HEK293 (cell line): ENCODE measurements around the gene TEX52.
A peak's percentile ranks its signal among the peaks of the same experiment; 100 is the strongest.

ENCODE experiments used
- CTCF ChIA-PET: fragments of 350-600 bp; formaldehyde crosslinking; extraction: SDS; loops from one replicate; lab custom pipeline; 2021; ENCODE audit warnings: antibody characterized with exemption; lab: Yijun Ruan, JAX
- POLR2A ChIA-PET: fragments of 300-600 bp; formaldehyde crosslinking; extraction: SDS; loops from one replicate; lab custom pipeline; 2020; ENCODE audit warnings: antibody characterized with exemption, inconsistent platforms; lab: Yijun Ruan, JAX
- H3K27ac ChIP-seq: fragments of 200-500 bp; sonication (Bioruptor generic); 2 replicates; pipeline ENCODE4 v1.5.1; 2014; ENCODE audit warnings: low read depth, low read length, control low read depth, inconsistent platforms; ENCODE audit errors: extremely low read depth
- H3K36me3 ChIP-seq, 2 experiments: fragments of 200-500 bp in 1 of 2; sonication (Bioruptor generic) in 1 of 2; 1 replicate in 1 of 2; 2 replicates in 1 of 2; pipeline ENCODE4 v1.5.1; 2014 to 2017; ENCODE audit warnings: inconsistent platforms in 2 of 2, low read length in 2 of 2; ENCODE audit not compliant: control insufficient read depth in 2 of 2, insufficient read depth in 1 of 2
- H3K4me1 ChIP-seq: fragments of 200-500 bp; sonication (Bioruptor generic); 2 replicates; pipeline ENCODE4 v1.5.1; 2014; ENCODE audit warnings: mild to moderate bottlenecking, low read length, inconsistent platforms; ENCODE audit not compliant: control insufficient read depth, insufficient read depth
- H3K4me3 ChIP-seq: 2 replicates; pipeline ENCODE4 v1.5.1; 2011; ENCODE audit warnings: low read depth, mild to moderate bottlenecking, control low read depth, low read length, moderate library complexity
- H3K9me3 ChIP-seq: fragments of 200-500 bp; sonication (Bioruptor generic); 2 replicates; pipeline ENCODE4 v1.5.1; 2014; ENCODE audit warnings: low read depth, low read length, inconsistent platforms; ENCODE audit not compliant: control insufficient read depth, insufficient read depth
- BCL11A ChIP-seq: fragments of 450-650 bp; formaldehyde crosslinking; IDR thresholded peaks from 2 replicates; pipeline ENCODE4 v1.5.1; 2016; ENCODE audit warnings: low read depth, missing biosample characterization, missing genetic modification characterization
- CTCF ChIP-seq: fragments of 450-650 bp; formaldehyde crosslinking; IDR thresholded peaks from 2 replicates; pipeline ENCODE4 v1.5.1; 2016; ENCODE audit warnings: missing biosample characterization, missing genetic modification characterization
- IKZF3 ChIP-seq: fragments of 450-650 bp; IDR thresholded peaks from 2 replicates; pipeline ENCODE4 v1.5.0; 2018; ENCODE audit warnings: missing biosample characterization, mild to moderate bottlenecking, missing genetic modification characterization, moderate library complexity
- KLF10 ChIP-seq: fragments of 450-650 bp; IDR thresholded peaks from 2 replicates; pipeline ENCODE4 v1.5.1; 2018; ENCODE audit warnings: missing biosample characterization, mild to moderate bottlenecking, missing genetic modification characterization
- KLF9 ChIP-seq: fragments of 450-650 bp; formaldehyde crosslinking; IDR thresholded peaks from 2 replicates; pipeline ENCODE4 v1.5.1; 2016; ENCODE audit warnings: missing biosample characterization, missing genetic modification characterization, low read depth
- OVOL3 ChIP-seq: fragments of 450-650 bp; formaldehyde crosslinking; IDR thresholded peaks from 2 replicates; pipeline ENCODE4 v1.5.1; 2016; ENCODE audit warnings: missing biosample characterization, missing genetic modification characterization
- SALL2 ChIP-seq: fragments of 450-650 bp; formaldehyde crosslinking; IDR thresholded peaks from 2 replicates; pipeline ENCODE4 v1.5.0; 2017; ENCODE audit warnings: missing biosample characterization, mild to moderate bottlenecking, missing genetic modification characterization, borderline replicate concordance
- ZBTB7A ChIP-seq: fragments of 450-650 bp; formaldehyde crosslinking; IDR thresholded peaks from 2 replicates; pipeline ENCODE4 v1.5.1; 2016; ENCODE audit warnings: low read depth, missing biosample characterization, missing genetic modification characterization
- ZNF184 ChIP-seq: fragments of 450-650 bp; IDR thresholded peaks from 2 replicates; pipeline ENCODE4 v1.5.1; 2018; ENCODE audit warnings: missing biosample characterization, mild to moderate bottlenecking, missing genetic modification characterization
- ZNF23 ChIP-seq: fragments of 450-650 bp; formaldehyde crosslinking; IDR thresholded peaks from 2 replicates; pipeline ENCODE4 v1.5.1; 2016; ENCODE audit warnings: missing biosample characterization, missing genetic modification characterization, borderline replicate concordance
- ZNF433 ChIP-seq: fragments of 450-650 bp; formaldehyde crosslinking; IDR thresholded peaks from 2 replicates; pipeline ENCODE4 v1.5.1; 2016; ENCODE audit warnings: missing biosample characterization, missing genetic modification characterization, low read depth
- ZNF548 ChIP-seq: fragments of 450-650 bp; formaldehyde crosslinking; IDR thresholded peaks from 2 replicates; pipeline ENCODE4 v1.5.1; 2016; ENCODE audit warnings: missing biosample characterization, missing genetic modification characterization
- ZNF600 ChIP-seq: fragments of 450-650 bp; formaldehyde crosslinking; IDR thresholded peaks from 2 replicates; pipeline ENCODE4 v1.5.1; 2016; ENCODE audit warnings: missing biosample characterization, missing genetic modification characterization
- ZNF660 ChIP-seq: fragments of 450-650 bp; IDR thresholded peaks from 2 replicates; pipeline ENCODE4 v1.5.1; 2018; ENCODE audit warnings: missing biosample characterization, mild to moderate bottlenecking, missing genetic modification characterization
- ZNF776 ChIP-seq: fragments of 450-650 bp; formaldehyde crosslinking; IDR thresholded peaks from 2 replicates; pipeline ENCODE4 v1.5.0; 2017; ENCODE audit warnings: missing biosample characterization, missing genetic modification characterization, borderline replicate concordance
- ZNF837 ChIP-seq: fragments of 450-650 bp; formaldehyde crosslinking; IDR thresholded peaks from 2 replicates; pipeline ENCODE4 v1.5.1; 2016; ENCODE audit warnings: missing biosample characterization, missing genetic modification characterization

The TEX52 gene

GRCh38 chr12:2858334-2858733 is 1.5 kb upstream of the TEX52 start:
- POLR2A ChIA-PET, result no interaction called here
- Histone ChIP-seq H3K9me3 (no peaks in the 10 kb centered on the region), H3K36me3 (peaks cover 36 to 56% of the 10 kb centered on the region in 2 experiments), H3K4me1 (no peaks in the 10 kb centered on the region), H3K4me3 (no peak overlapping the region), H3K27ac (no peak overlapping the region)
- TF ChIP-seq BCL11A (tag by site-specific recombination), result no peak
- TF ChIP-seq ZNF776 (tag by site-specific recombination), result no peak
- no peak for TF ChIP-seq KLF10 (tag by site-specific recombination)
- no peak for TF ChIP-seq KLF9
- no peak for TF ChIP-seq CTCF (tag by site-specific recombination)
- CTCF ChIA-PET, result interaction anchor here (5.3 kb wide), 1 partner anchor 13 kb away, joined by 20 read pairs; no protein-coding TSS in a partner anchor

DNA sequence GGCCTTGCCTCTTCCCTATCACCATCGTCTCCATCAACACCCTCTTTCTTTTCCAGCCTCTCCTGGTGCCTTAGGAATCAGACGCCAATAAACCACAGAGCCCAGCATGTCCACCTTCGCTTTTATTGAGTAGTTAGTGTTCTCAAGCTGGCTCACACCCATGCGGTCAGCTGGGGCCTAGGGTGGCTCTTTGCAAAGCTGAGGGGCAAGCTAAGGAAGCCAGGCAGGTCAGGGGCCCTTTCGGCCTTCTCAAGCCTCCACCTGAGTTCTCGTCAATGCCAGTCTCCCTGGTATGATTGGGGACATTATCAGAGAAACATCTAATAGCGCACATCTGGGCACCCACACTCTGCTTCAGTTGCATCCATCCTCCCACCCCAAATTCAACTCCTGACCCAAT is 737 bp upstream of the TEX52 start:
- no peak overlapping the region for H3K4me3 ChIP-seq
- POLR2A ChIA-PET, result interaction anchor here (1.1 to 1.8 kb wide), 4 partner anchors 12 to 45 kb away, joined by 4 to 5 read pairs (median 4); partner anchors contain the start of genes FOXM1, ITFG2 and RHNO1
- CTCF ChIA-PET, result interaction anchor here (5.3 kb wide), 1 partner anchor 12 kb away, joined by 20 read pairs; no protein-coding TSS in a partner anchor
- no peak for TF ChIP-seq ZNF548 (tag by site-specific recombination)
- peak; percentile 10; the same call in 1 of the 2 replicates for TF ChIP-seq IKZF3 (tag by site-specific recombination)
- no peaks in the 10 kb centered on the region for H3K4me1 ChIP-seq
- H3K27ac ChIP-seq, result no peak overlapping the region
- no peaks in the 10 kb centered on the region for H3K9me3 ChIP-seq
- H3K36me3 ChIP-seq, result peaks cover 29 to 48% of the 10 kb centered on the region in 2 experiments

DNA sequence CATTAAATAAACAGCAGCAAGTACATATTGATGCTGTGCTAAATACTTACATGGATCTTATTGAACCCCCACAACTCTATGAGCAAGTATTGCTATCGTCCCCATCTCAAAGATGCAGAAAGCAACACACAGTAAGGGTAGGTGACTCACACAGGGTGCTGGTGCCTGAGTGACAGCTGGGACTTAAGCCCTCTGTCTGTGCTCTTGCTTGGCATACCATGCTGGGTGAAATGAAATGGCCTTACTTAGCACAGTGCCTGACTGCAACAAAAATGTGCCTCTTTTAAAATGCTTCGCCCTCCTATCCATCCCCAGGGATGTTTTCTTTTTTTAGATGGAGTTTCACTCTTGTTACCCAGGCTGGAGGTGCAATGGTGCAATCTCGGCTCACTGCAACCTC is 788 bp downstream of the TEX52 start:
- CTCF ChIA-PET, result interaction anchor here (0.6 to 5.3 kb wide), 3 partner anchors 10 to 43 kb away, joined by 3 to 20 read pairs (median 3); no protein-coding TSS in a partner anchor

DNA sequence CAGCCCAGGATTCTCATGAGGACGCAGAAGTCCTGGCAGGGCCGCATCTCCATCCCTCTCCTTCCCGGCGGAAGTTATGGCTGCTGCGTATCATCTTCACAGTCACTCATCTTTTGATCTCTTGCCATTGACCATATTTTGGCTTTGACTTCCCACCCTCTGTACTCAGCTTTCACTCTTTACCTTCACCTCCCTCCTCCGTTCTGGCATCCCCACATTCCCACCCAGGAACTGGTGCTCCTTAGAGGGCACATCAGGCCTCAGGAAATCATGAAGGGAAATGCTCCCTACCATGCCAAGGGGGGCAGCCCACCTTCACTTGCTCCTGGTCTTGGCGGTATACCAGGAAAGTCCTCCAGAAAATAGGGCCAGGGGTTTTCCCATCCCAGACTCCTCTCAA is 1.3 kb downstream of the TEX52 start:
- Histone ChIP-seq H3K36me3 (peaks cover 11 to 35% of the 10 kb centered on the region in 2 experiments), H3K27ac (no peak overlapping the region), H3K4me3 (no peak overlapping the region), H3K9me3 (no peaks in the 10 kb centered on the region), H3K4me1 (no peaks in the 10 kb centered on the region)
- TF ChIP-seq CTCF (tag by site-specific recombination) (no peak), ZNF600 (tag by site-specific recombination) (peak; percentile 90)
- ChIA-PET CTCF (interaction anchor here (0.6 to 5.3 kb wide), 3 partner anchors 10 to 179 kb away, joined by 3 to 20 read pairs (median 8); no protein-coding TSS in a partner anchor), POLR2A (no interaction called here)

More for the DNA sequence above, 788 bp downstream of the TEX52 start:
- no peak overlapping the region for H3K27ac ChIP-seq
- no peak overlapping the region for H3K4me3 ChIP-seq
- H3K36me3 ChIP-seq, result peaks cover 14 to 35% of the 10 kb centered on the region in 2 experiments
- no peaks in the 10 kb centered on the region for H3K9me3 ChIP-seq
- H3K4me1 ChIP-seq, result no peaks in the 10 kb centered on the region
- POLR2A ChIA-PET, result interaction anchor here (1.8 kb wide), 1 partner anchor 21 kb away, joined by 4 read pairs; the partner anchor contains the start of genes FOXM1 and RHNO1
- no peak for TF ChIP-seq ZNF600 (tag by site-specific recombination)
- no peak for TF ChIP-seq OVOL3 (tag by site-specific recombination)
- no peak for TF ChIP-seq ZBTB7A (tag by site-specific recombination)
- no peak for TF ChIP-seq ZNF660 (tag by site-specific recombination)
- no peak for TF ChIP-seq ZNF837
- no peak for TF ChIP-seq SALL2 (tag by site-specific recombination)
- no peak for TF ChIP-seq ZNF433 (tag by site-specific recombination)
- no peak for TF ChIP-seq ZNF184 (tag by site-specific recombination)
- TF ChIP-seq ZNF23 (tag by site-specific recombination), result no peak
- TF ChIP-seq, all 188 proteins: peak for 0
